GM12878 (cell line): ENCODE results near the gene TRABD2B.

Experiments
- CREB1 ChIP-seq: IDR thresholded peaks from 2 replicates; pipeline ENCODE4 v1.6.1; 2012; ENCODE audit warnings: low read depth, mild to moderate bottlenecking, inconsistent platforms
- EP300 ChIP-seq, 2 experiments: fragments of 150-350 bp in 1 of 2; IDR thresholded peaks; 2 replicates each; pipeline ENCODE4 v1.6.1; 2011 to 2012; ENCODE audit warnings: low read depth in 2 of 2, low read length in 2 of 2, borderline replicate concordance in 1 of 2, improper control_type of control experiment in 1 of 2, inconsistent platforms in 1 of 2; ENCODE audit not compliant: control insufficient read depth in 1 of 2
- FOS ChIP-seq: IDR thresholded peaks from 3 replicates; pipeline ENCODE4 v1.6.1; 2011; ENCODE audit warnings: borderline replicate concordance; ENCODE audit not compliant: insufficient read length; ENCODE audit errors: extremely low read depth
- SMAD1 ChIP-seq: fragments of 450-650 bp; IDR thresholded peaks from 2 replicates; pipeline ENCODE4 v1.6.1; 2018; ENCODE audit warnings: mild to moderate bottlenecking, low read depth; ENCODE audit not compliant: partially characterized antibody
- ZZZ3 ChIP-seq: IDR thresholded peaks from 2 replicates; pipeline ENCODE4 v1.6.1; 2011; ENCODE audit warnings: low read depth; ENCODE audit not compliant: control insufficient read depth, insufficient read length
- TF ChIP-seq, protein P1 (sequence below), 3 experiments: IDR thresholded peaks in 2 of 3; conservative IDR thresholded peaks in 1 of 3; 2 replicates each; pipeline ENCODE4 v1.5.1; 2011; ENCODE audit warnings: low read depth in 3 of 3, low read length in 3 of 3, mild to moderate bottlenecking in 3 of 3, control low read depth in 2 of 3, moderate library complexity in 2 of 3, inconsistent platforms in 1 of 3, mixed read lengths in 1 of 3; ENCODE audit not compliant: control insufficient read depth in 2 of 3, insufficient read depth in 1 of 3; ENCODE audit errors: extremely low read depth in 1 of 3
- TF ChIP-seq, protein P2 (sequence below): IDR thresholded peaks from 2 replicates; pipeline ENCODE4 v1.6.1; 2011; ENCODE audit warnings: borderline replicate concordance, low read depth, mild to moderate bottlenecking, moderate library complexity, mixed read lengths, low read length; ENCODE audit not compliant: insufficient read depth; ENCODE audit errors: extremely low read length

GRCh38 chr1:47793563-47793962 is 203.6 kb downstream of the TRABD2B start:
- TF ChIP-seq EP300 (IDR thresholded peaks at IDR 0.05; ENCODE audit: borderline replicate concordance in 1 of 2, control insufficient read depth in 1 of 2, low read depth in 2 of 2, low read length in 2 of 2) (no peak), FOS (no peak), ZZZ3 (no peak), CREB1 (no peak), SMAD1 (no peak)
- TF ChIP-seq, protein P1, sequence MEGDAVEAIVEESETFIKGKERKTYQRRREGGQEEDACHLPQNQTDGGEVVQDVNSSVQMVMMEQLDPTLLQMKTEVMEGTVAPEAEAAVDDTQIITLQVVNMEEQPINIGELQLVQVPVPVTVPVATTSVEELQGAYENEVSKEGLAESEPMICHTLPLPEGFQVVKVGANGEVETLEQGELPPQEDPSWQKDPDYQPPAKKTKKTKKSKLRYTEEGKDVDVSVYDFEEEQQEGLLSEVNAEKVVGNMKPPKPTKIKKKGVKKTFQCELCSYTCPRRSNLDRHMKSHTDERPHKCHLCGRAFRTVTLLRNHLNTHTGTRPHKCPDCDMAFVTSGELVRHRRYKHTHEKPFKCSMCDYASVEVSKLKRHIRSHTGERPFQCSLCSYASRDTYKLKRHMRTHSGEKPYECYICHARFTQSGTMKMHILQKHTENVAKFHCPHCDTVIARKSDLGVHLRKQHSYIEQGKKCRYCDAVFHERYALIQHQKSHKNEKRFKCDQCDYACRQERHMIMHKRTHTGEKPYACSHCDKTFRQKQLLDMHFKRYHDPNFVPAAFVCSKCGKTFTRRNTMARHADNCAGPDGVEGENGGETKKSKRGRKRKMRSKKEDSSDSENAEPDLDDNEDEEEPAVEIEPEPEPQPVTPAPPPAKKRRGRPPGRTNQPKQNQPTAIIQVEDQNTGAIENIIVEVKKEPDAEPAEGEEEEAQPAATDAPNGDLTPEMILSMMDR (IDR thresholded peaks at IDR 0.05 in 2 of 3, conservative IDR thresholded peaks at IDR 0.05 in 1 of 3; ENCODE audit: control insufficient read depth in 2 of 3, extremely low read depth in 1 of 3, insufficient read depth in 1 of 3, low read depth in 3 of 3, low read length in 3 of 3), result no peak
- TF ChIP-seq, protein P2, sequence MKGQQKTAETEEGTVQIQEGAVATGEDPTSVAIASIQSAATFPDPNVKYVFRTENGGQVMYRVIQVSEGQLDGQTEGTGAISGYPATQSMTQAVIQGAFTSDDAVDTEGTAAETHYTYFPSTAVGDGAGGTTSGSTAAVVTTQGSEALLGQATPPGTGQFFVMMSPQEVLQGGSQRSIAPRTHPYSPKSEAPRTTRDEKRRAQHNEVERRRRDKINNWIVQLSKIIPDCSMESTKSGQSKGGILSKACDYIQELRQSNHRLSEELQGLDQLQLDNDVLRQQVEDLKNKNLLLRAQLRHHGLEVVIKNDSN, result no peak
